ENCODE measurements around the gene FBXO44.

FBXO44 gene

DNA sequence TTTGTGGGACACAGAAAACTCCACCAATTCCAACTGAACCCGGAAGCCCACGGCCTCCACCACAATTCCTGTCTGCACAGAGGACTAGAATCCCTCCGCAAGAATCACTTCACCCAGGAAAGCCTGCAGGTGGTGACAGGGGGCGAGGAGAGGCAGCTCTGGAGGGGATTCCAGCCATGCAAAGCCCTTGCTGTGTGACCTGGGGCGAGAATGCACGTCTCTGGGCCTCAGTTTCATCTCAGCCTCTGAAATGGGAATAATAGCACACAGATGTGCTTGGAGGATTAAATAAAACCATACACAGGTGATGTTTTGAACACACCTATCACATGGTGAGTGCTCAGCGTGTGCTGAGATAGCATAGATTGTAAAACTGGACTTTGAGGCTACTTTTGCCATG, 14.6 kb upstream of the FBXO44 start:
- DNase-seq: no peak

DNA sequence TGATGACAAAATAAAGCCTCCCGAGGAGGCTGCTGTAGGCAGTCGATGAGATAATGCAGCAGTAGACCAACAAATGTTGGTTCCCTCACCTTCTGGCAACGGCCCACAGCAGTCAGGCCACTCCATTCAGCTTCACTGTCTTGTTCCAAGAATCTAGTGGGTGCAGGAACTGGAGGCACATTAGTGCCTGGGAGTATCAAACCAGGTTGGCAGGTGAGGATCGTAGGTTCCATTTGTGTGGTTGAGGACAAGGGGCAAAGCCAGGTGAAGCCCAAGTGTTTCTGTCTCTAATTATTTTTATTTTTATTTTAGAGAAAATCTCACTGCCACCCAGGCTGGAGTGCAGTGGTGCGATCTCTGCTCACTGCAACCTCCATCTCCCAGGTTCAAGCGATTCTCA, 13.7 kb upstream of the FBXO44 start:
- no peak for DNase-seq

DNA sequence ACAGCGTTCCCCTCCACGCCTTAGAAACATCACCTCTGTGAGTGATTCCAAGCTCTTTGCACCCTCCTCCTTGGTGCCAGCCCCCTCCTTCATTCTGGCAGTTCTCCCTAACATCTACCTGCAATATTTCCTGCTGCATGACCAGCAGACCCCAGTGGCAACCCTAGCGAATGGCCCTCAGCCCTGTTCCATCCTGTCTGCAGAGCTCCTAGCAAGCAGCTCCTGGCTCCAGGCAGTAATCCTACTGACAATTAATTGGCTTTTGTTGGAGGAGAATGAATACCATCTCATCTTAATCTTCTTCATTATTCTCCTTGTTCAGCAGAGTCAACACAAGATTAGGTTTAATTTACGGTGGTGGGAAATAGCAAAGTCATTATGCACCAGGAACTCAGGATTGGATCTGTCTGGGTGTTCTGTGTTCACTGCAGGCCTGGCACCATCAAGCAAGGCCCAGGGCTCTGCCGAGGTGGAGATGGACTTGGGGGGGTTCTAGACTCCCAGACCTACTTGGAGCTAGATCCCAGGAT, 12.8 kb upstream of the FBXO44 start:
- DNase-seq: no peak

DNA sequence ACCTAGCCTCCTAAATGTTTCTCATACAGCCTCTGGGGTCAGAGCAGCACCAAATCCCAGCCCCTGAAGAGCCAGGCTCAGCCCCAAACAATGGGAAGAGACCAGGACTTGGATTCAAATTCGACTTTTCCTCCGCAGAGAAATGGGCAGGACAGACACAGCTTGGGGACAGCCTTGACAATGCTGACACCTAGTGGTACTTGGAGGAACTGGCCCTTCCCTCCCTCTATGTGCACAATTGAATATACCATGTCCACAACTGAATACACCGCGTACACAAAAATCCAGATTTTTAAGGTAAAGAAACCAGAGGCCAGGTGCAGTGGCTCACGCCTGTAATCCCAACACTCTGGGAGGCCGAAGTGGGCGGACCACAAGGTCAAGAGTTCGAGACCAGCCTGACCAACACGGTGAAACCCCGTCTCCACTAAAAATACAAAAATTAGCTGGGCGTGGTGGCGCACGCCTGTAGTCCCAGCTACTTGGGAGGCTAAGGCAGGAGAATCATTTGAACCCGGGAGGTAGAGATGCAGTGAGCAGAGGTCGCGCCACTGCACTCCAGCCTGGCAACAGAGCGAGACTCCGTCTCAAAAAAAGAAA, 12.2 kb upstream of the FBXO44 start:
- peak in 4 of 5 donors; percentile 42 to 67 (median 58) for DNase-seq

DNA sequence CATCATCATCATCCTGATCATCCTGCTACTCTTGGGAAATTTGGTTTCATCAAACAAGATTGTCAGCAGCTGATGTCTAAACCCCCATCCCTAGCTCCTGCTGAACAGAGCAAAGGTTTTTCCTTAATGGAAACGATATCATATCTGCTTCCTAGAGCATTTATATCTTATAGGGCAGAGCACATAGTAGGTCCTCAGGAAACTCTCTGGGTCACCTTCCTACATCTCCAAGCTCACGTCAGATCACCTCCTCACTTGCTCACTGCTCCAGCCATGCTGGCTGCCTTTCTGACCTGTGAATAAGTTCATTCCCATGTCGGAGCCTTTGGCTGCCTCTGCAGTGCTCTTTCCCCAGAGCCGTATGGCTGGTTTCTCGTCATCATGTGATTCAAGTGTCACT, 10.9 kb upstream of the FBXO44 start:
- no peak for DNase-seq

DNA sequence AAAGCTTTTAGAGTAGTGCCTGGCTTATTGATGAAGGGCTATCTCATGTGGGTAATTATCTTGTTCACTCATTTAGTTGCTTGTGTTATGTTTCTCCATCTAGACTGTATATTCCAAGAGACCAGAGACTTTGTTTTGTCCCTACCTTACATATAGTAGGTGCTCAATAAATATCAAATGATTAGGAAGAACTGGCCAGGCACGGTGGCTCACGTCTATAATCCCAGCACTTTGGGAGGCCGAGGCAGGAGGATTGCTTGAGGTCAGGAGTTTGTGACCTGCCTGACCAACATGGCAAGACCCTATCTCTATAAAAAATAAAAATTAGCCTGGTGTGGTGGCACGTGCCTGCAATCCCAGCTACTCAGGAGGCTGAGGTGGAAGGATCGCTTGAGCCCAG, 9.4 kb upstream of the FBXO44 start:
- DNase-seq: no peak

DNA sequence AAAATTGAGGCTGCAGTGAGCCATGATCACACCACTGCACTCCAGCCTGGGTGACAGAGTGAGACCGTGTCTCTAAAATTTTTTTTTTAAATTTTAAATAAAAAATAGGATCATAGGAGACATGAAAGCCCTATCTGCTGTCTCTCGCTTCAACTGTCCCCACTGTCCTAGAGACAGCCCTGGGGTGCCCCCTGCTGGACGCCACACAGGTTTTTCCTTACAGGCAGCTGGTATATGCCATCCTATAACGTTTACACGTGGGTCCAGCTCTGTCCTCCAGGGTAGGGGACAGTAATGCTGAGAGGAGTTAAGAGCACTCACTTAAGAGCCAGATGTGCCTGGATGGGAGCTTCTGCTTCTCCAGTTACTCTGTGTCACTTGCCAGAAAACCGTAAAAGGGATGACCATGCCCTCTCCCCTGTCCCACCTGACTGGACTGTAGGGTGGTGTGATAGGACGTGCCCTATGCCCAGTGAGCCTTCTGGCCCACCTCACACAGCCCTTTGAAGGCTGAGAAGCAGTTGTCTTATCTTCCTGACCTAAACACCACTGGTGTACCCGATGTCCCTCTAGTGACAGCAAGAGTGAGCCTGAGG, 8.9 kb upstream of the FBXO44 start:
- peak; percentile 44 to 79 (median 68) for DNase-seq

DNA sequence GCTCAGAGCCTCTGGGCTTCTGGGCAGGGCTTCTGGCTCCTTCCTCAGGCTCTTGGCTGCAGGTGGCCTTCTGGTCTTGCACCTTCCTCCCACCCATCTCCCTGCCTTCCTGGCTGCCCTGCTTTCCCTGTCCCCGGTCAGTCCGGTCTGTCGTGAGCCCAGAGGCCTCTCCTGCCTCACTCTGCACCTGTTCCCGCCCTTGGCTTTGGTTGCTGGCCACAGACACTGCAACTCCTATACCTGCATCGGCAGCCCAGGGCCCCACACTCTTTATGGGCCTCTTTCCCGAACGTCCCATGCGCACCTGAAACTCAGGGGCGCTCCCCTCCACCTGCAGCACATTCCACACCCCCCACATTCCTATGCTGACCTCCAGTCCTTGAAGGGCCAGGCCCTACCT, 8.4 kb upstream of the FBXO44 start:
- DNase-seq: no peak

DNA sequence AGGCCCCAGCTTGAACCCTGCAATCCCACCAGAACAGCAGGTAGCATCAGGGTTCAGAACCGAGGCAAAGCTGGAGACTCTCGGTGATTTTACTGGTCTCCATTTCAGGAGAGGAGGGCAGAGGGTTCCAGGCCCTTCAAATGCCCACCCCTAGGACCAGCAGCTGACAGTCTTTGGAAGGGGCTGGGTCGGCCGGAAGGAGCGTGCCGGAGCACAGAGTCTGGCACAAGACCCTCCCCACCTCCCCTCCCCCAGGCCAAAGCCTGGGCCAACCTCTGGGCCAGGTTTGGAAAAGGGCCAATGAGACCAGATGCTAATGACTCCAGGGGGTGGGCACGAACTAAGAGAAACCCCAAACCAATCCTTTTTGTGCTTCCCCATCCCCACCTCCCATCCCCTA, 7.3 kb upstream of the FBXO44 start:
- DNase-seq: no peak

DNA sequence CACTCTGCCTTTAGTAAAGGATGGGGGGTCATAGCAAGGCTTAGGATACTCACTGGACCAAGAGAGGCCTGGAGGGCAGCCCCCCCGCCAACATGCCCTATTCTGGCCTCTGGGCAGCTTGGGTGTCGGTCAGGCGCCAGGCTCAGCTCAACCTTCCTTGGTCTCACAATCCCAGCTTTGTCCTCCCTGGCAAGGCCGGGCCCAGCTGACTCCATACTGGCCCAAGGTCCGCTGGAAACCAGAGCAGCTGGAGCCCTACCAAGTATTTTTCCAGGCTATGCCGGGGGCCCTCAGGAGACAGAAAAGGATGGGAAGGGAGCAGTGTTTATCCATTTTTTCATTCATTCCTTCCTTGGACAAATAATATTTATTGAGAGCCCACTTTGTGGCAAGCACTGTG, 6.6 kb upstream of the FBXO44 start:
- no peak for DNase-seq

DNA sequence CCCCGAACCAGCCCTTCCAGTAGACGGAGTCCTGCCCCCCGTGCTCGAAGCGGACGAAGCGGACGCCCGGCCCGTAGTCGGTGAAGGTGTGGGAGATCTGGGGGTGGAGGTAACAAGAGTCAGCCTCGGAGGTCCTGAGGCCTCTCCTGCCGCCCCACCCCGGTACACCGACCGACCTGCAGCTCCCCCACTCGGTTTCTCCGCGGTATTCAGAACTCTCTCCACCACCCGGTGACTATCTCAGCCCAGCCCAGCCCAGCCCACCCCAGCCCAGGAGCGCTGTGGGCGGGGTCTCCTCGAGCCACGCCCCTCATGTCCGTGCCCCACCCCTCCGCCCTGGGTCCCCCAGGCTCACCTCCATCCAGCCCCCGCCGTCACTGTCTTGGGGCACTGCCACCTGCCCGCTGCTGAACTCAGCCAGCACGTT, 5.9 kb upstream of the FBXO44 start:
- DNase-seq: peak in 2 of 5 donors; percentile 38 to 50

DNA sequence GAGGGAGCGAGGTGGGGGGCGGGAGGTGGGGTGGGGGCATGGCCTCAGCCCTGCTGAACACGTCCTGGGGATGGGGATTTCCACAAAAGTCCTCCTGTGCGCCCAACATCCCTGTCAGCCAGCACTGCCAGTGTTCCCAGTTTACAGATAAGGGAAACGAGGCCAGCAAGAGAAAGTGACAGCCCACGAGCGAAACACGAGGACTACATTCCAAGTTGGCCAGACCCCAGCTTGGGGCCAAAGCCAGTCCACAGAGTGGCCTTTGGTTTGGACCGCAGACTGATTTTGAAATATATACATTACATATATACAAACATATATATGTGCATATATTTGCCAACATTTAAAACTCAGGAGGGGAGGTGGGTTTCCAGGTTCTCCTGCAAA, 5.4 kb upstream of the FBXO44 start:
- DNase-seq: no peak

DNA sequence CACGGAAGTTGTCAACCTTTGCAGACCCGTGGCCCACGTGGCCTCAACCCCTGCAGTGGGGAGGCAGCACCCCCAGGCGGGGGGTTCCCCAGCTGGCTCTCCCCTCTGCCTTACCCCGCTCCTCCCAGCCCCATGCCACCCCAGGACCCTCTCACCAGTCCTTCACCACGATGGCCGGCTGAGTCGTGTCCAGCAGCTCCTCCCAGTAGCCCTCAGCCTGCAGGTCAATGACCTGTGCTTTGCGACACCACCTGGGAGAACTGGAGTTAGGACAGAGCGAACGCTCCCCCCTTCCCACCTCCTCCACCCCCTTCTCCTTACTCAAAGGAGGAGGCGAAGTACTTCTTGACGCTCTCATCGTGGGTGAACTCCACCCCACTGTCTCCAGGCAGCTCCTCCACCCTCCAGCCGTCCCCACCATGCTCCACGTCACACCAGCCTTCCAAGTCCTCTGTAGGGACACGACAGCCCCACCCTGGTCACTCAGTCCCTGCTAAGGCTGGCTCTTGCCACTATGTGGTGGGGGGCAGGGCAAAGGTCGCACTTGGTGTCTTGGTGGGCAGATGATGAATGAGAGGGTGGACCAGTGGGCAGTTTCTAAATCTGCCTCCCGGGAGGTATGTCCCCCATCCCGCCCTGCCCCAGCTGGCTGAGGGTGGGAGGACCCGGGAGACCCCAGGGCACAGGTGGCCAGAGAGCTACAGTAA, 4.9 kb upstream of the FBXO44 start:
- DNase-seq: no peak

DNA sequence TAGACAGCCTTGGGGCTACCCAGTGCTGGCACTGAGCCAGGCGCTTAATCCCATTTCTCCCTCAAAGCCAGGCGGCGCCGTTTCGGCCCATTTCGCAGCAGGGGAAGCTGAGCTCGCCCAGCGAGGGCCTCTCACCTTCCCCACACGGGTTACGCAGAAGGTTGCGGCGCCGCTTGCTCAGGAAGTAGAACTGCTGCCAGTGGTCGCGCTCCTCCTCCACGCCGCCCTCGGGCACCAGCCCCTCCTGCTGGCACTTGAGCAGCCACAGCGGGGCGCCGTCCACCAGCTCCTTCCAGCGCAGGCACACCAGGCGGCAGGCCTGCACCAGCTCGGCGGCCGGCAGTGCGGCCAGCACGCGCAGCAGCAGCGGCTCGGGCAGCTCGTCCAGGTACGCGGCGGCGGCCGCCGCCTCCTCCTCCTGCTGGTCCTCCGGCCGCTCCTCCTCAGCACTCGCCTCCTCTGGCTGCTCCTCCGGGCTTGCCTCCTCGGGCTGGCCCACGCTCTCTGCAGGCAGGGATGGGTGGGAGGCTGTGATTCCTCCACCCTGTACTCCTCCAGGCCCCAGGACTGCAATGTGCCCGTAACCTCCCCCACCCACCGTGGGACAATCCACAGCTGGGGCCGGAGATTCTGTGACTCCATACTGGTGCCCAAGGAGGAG, 4.2 kb upstream of the FBXO44 start:
- peak; percentile 65 to 87 (median 69) for DNase-seq

DNA sequence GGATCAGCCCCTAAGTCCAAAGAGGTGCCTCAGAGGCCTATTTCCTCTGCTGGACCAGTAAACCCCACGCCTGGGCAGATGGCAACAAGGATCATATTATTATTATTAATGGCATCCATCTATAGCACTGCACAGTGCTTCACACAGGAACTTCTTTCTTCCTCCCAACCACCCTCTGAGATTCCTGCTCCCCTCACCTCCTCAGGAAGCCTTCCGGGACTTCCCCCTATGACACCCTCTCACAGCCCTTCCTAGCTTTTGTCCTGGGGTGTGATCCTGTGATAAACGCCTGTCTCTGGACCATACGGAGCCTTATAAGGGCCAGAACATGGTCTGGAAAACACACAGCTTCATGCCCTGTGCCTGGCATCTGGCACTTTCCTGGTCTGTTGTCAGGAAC, 3.7 kb upstream of the FBXO44 start:
- no peak for DNase-seq

DNA sequence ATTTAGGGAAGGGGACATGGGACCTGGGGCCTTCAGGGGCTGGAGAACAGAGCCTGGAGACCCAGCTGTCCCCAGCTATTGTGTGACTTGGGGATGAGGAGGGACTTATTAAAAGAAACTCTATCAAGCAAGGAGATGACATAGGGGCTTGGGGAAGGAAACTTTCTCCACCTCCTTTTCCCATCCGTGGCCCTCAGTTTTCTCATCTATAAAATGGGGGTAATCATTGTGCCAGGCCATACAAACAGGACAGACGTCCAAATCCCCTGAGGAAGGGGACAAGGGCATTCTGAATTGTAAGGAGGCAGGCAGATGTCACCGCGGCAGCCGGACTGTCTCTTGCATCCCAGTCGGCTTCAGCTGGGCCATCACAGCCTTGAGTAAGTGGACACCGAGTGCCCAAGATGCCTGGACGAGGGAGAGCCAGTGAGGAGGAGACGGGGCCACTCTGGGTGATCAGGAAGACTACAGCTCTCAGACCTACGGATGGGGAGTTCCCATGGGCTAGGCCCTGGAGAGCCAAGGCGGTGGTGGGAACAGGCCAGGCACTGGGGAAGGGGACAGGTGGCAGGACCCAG, 2.4 kb upstream of the FBXO44 start:
- no peak for DNase-seq

DNA sequence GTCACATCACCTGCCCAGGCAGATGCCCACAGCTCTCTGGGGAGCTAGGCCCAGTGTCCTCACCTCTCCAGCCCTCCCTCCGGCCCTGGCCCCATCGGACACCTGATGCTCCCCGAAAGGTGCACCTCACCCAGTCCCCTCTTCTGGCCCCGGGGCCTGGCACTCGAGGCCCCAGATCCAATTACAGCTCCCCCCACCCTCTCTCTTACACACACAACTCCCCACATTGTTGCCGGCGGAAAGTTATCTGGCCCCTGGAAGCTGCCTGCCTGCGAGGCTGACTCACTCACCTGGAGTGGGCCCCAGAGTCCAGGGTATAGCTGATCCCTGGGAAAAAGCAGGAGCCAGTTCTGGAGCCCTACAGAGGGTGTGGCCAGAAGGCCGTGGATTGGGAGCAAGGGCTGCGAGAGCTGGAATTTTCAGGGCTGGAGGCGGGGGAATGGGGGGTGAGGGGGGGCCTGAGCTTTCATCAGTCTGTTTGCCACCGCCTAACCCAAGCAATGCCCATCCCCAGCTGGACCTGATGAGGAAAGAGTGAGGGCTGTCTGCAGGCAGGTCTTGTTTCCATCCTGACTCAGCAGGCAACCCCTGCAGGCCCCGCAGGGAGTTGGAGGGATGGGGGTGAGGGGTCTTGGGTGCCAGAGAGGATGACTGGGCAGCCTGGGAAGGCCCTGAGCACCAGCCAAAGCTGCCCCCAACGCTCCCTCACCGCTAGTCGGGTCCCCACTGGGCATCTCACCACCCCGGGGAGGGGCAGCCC, 1.4 kb upstream of the FBXO44 start:
- DNase-seq: no peak

DNA sequence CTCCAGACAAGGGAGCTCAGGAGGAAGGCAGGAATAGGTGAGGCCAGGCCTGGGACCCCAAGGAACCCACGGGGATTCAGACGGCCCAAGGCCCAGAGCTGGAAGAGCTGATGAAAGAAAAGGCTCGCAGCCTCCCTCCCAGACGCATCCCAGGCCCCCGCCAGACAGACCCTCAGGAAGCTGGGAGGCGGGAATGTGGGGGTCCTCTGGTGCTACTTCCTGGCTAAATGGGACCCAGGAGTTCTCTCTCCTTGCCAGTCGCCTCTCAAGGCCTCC, 878 bp upstream of the FBXO44 start:
- DNase-seq: no peak

DNA sequence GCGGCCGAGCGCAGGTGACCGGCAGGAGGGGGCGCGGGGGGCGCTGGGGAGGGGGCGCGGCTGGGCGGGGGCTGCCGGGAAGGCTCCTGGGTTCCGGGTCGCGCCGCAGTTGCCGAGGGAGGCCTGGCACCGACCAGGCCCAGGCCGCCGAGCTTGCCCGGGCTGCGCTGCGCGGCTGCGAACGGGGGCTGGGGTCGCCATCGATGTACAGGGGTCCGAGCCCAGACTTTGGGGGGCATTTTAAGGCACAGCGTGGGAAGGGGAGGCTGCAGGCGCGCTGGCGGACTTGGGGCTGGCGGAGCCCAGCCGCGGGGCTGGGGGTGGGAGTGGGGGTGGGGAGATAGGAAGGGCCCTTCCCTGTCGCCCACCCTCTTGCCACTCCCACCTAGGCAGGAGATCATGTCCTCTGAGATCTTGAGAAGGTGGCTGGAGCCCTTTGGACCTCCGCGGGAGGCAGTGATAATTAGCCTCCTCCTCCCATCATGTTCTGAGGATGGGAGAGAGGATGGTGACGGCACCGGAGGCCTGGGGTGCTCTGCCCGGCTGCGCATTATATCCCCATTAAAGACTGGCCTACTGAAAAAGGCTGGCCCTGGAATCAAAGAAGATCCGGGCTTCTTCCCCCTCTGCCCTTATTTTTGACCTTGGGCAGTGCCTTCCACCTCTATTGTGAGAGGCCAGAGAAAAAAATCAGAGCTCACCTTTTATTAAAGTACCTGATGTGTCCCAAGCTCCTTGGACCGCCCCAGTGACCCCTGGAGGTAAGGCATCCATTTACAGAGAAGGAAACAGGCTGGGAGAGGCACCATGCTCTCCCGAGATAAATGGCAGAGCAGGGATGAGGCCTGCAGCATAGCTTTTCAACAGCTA, 497 bp downstream of the FBXO44 start:
- no peak for DNase-seq

DNA sequence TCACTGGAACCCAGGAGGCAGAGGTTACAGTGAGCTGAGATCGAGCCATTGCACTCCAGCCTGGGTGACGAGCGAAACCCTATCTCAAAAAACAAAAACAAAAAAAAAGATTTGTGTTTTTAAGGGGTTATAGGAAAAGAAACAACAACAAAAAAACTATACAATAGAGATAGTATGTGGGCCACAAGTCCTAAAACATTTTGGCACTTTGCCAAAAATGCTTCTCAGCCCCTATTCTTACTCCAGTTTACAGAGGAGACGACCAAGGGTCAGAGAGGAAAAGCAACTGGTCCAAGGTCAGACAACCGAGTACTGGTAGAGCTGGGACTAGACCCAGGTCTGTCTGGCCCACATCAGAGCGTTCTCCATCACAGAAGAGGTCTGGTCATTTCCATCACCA, 3.0 kb downstream of the FBXO44 start:
- no peak for DNase-seq

DNA sequence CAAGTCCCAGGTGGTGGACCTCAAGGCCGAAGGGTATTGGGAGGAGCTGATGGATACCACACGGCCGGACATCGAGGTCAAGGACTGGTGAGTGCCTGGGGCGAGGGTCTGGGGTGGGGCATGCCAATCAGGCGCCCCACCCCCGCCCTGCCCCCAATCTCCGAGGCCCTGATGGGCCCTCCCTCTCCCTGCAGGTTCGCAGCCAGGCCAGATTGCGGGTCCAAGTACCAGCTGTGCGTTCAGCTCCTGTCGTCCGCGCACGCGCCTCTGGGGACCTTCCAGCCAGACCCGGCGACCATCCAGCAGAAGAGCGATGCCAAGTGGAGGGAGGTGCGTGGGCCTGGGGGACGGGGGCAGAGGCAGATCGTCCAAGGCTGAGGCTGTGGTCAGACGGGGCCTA, 3.9 kb downstream of the FBXO44 start:
- DNase-seq: no peak

DNA sequence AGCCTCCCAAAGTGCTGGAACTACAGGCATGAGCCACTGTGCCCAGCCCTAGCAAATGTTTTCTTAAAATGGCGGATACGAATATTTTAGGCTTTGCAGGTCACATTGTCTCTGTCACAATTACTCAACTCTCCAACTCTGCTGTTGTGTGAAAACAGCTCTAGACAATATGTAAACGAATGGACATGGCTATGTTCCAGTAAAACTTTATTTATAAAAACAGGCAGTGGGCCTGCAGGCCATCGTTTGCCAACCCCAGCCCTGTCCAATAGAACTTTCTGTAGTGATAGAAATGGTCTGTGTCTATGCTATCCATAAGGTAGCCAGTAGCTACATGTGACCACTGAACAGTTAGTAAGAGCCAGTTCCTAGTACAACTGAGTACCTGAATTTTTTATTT, 5.1 kb downstream of the FBXO44 start:
- DNase-seq: no peak

Data from T-helper 1 cell (primary cell).